GM19035 (cell line): ENCODE data around the gene RBM17.
A peak's percentile ranks its signal among the peaks of the same experiment; 100 is the strongest.
"Not testable (repeated sequence)": the region's sequence is repeated elsewhere in the genome, so short reads cannot be mapped to it uniquely, and the experiment has no call there.

ENCODE experiments used
- ATAC-seq: cut with Tn5 transposase; IDR thresholded peaks from one replicate; pipeline ENCODE4 v1.9.1; 2021; ENCODE audit not compliant: unreplicated experiment

Gene RBM17

GRCh38 chr10:6134099-6134823 is 45.4 kb downstream of the RBM17 start:
- no peak for ATAC-seq

- ATAC-seq: peak; percentile 63
Measured at GRCh38 chr10:6135039-6135438, 46.2 kb downstream of the RBM17 start.

- ATAC-seq: no peak
Measured at GRCh38 chr10:6135589-6136168, 46.8 kb downstream of the RBM17 start.

- no peak for ATAC-seq
Measured at GRCh38 chr10:6136215-6137201, 47.7 kb downstream of the RBM17 start.

- ATAC-seq: no peak
Measured at GRCh38 chr10:6138456-6138855, 49.6 kb downstream of the RBM17 start.

GRCh38 chr10:6139470-6139869 is 50.6 kb downstream of the RBM17 start:
- no peak for ATAC-seq

- no peak for ATAC-seq
Measured at GRCh38 chr10:6140141-6140841, 51.5 kb downstream of the RBM17 start.

GRCh38 chr10:6140965-6141295 is 52.1 kb downstream of the RBM17 start:
- ATAC-seq: peak; percentile 1

- ATAC-seq: peak; percentile 58
Measured at GRCh38 chr10:6141296-6142151, 52.7 kb downstream of the RBM17 start.

GRCh38 chr10:6142186-6142585 is 53.4 kb downstream of the RBM17 start:
- not testable (repeated sequence) for ATAC-seq

GRCh38 chr10:6142644-6143043 is 53.8 kb downstream of the RBM17 start:
- no peak for ATAC-seq

- ATAC-seq: no peak
Measured at GRCh38 chr10:6143181-6143580, 54.3 kb downstream of the RBM17 start.

- peak; percentile 76 for ATAC-seq
Measured at GRCh38 chr10:6144406-6145165, 55.8 kb downstream of the RBM17 start.

- ATAC-seq: peak; percentile 1
Measured at GRCh38 chr10:6145166-6145987, 56.5 kb downstream of the RBM17 start.

GRCh38 chr10:6146013-6146785 is 57.4 kb downstream of the RBM17 start:
- no peak for ATAC-seq

- no peak for ATAC-seq
Measured at GRCh38 chr10:6146921-6147320, 58.1 kb downstream of the RBM17 start.

- ATAC-seq: no peak
Measured at GRCh38 chr10:6148251-6148701, 59.4 kb downstream of the RBM17 start.

GRCh38 chr10:6148908-6149307 is 60.1 kb downstream of the RBM17 start:
- ATAC-seq: no peak
